Measurements from ENCODE around the gene GALNT14. TPM values are rescaled to one million over a fixed set of nuclear protein-coding genes. Genes with fewer than 3 reads are reported as not detected.

The GALNT14 gene
- polyA plus RNA-seq, 2 donors, result 17.2 to 23.5 TPM

DNA sequence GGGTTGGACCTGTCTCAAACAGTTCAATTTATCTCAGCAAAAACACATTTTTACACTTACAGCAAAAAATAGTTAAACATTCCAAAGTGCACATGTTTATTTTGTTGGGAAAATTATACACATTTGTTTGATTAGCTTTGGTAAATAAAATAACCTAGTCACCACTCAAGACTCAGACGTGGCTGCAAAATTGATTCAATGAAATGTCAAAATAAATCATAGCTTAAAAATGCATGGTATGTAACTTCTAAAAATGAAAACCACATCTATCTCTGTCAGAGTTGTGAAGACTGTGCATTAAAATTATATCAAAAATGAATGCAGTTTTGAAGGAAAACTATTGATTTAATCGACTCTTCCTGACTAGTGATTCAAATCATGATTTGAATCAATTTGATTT, 56.7 kb downstream of the GALNT14 start:
- no peak overlapping the region for H3K4me3 ChIP-seq (ENCODE audit: low read depth in 1 of 2, low read length in 2 of 2)
- no peak overlapping the region for H3K27ac ChIP-seq (ENCODE audit: low read depth in 2 of 2, low read length in 1 of 2)
- H3K4me1 ChIP-seq (ENCODE audit: control insufficient read depth in 2 of 2, insufficient read depth in 2 of 2, low read length in 1 of 2), result no peaks in the 10 kb centered on the region
- peaks cover 0 to 2% of the 10 kb centered on the region in 2 donors for H3K36me3 ChIP-seq (ENCODE audit: control insufficient read depth in 2 of 2, insufficient read depth in 2 of 2, low read length in 1 of 2)
- no peaks in the 10 kb centered on the region for H3K9me3 ChIP-seq (ENCODE audit: control insufficient read depth in 2 of 2, insufficient read depth in 1 of 2, low read depth in 1 of 2, low read length in 1 of 2)
- 43 to 48% methylated on average over 2 of the region's 2 CpGs for WGBS, 2 donors
- H3K27me3 ChIP-seq (ENCODE audit: control insufficient read depth in 1 of 2, insufficient read depth in 2 of 2, low read length in 2 of 2), result no peaks in the 10 kb centered on the region

- no peaks in the 10 kb centered on the region for H3K9me3 ChIP-seq (ENCODE audit: control insufficient read depth in 2 of 2, insufficient read depth in 1 of 2, low read depth in 1 of 2, low read length in 1 of 2)
- H3K4me3 ChIP-seq (ENCODE audit: low read depth in 1 of 2, low read length in 2 of 2), result no peak overlapping the region
- H3K4me1 ChIP-seq (ENCODE audit: control insufficient read depth in 2 of 2, insufficient read depth in 2 of 2, low read length in 1 of 2), result no peaks in the 10 kb centered on the region
- no peaks in the 10 kb centered on the region for H3K27me3 ChIP-seq (ENCODE audit: control insufficient read depth in 1 of 2, insufficient read depth in 2 of 2, low read length in 2 of 2)
- peaks cover 0 to 2% of the 10 kb centered on the region in 2 donors for H3K36me3 ChIP-seq (ENCODE audit: control insufficient read depth in 2 of 2, insufficient read depth in 2 of 2, low read length in 1 of 2)
- no peak overlapping the region for H3K27ac ChIP-seq (ENCODE audit: low read depth in 2 of 2, low read length in 1 of 2)
- WGBS, 2 donors, result 77 to 88% methylated on average over 1 of the region's 1 CpG
Measured at GRCh38 chr2:31080361-31080760, 57.9 kb downstream of the GALNT14 start.

GRCh38 chr2:31079665-31080064, 58.6 kb downstream of the GALNT14 start:
- Histone ChIP-seq H3K36me3 (ENCODE audit: control insufficient read depth in 2 of 2, insufficient read depth in 2 of 2, low read length in 1 of 2) (peaks cover 0 to 2% of the 10 kb centered on the region in 2 donors), H3K4me3 (ENCODE audit: low read depth in 1 of 2, low read length in 2 of 2) (no peak overlapping the region), H3K27ac (ENCODE audit: low read depth in 2 of 2, low read length in 1 of 2) (no peak overlapping the region), H3K27me3 (ENCODE audit: control insufficient read depth in 1 of 2, insufficient read depth in 2 of 2, low read length in 2 of 2) (no peaks in the 10 kb centered on the region), H3K9me3 (ENCODE audit: control insufficient read depth in 2 of 2, insufficient read depth in 1 of 2, low read depth in 1 of 2, low read length in 1 of 2) (no peaks in the 10 kb centered on the region), H3K4me1 (ENCODE audit: control insufficient read depth in 2 of 2, insufficient read depth in 2 of 2, low read length in 1 of 2) (no peaks in the 10 kb centered on the region)
- 72 to 80% methylated on average over 5 of the region's 5 CpGs for whole genome bisulfite sequencing, 2 donors

DNA sequence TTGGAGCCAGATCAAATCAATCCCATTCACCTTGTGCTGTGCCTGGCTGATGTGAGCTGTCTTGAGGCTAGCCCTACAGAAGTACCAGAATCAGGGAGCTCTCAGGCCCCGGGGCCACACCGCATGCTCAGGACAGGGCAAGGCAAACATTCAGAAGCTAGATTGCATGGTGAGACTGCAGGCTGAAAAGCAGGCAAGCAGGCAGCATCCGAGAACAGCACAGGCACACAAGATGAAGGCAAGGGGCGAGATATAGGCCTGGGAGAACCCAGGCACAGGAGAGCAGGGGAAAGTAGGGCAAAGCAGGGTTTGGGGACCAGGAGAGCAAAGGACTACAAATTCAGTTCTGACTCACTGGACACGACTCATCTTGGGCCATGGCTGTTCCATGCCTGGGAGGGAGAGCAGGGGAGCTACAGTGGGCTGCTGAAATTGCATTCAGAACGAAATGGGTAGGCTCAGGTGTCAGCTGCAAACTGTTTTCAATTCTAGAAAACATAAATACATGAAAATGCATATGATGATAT, 59.6 kb downstream of the GALNT14 start:
- H3K4me1 ChIP-seq (ENCODE audit: control insufficient read depth in 2 of 2, insufficient read depth in 2 of 2, low read length in 1 of 2), result no peaks in the 10 kb centered on the region
- 70 to 83% methylated on average over 6 of the region's 6 CpGs for WGBS, 2 donors
- H3K27ac ChIP-seq (ENCODE audit: low read depth in 2 of 2, low read length in 1 of 2), result no peak overlapping the region
- no peaks in the 10 kb centered on the region for H3K27me3 ChIP-seq (ENCODE audit: control insufficient read depth in 1 of 2, insufficient read depth in 2 of 2, low read length in 2 of 2)
- H3K9me3 ChIP-seq (ENCODE audit: control insufficient read depth in 2 of 2, insufficient read depth in 1 of 2, low read depth in 1 of 2, low read length in 1 of 2), result no peaks in the 10 kb centered on the region
- H3K4me3 ChIP-seq (ENCODE audit: low read depth in 1 of 2, low read length in 2 of 2), result no peak overlapping the region
- H3K36me3 ChIP-seq (ENCODE audit: control insufficient read depth in 2 of 2, insufficient read depth in 2 of 2, low read length in 1 of 2), result peaks cover 0 to 2% of the 10 kb centered on the region in 2 donors

DNA sequence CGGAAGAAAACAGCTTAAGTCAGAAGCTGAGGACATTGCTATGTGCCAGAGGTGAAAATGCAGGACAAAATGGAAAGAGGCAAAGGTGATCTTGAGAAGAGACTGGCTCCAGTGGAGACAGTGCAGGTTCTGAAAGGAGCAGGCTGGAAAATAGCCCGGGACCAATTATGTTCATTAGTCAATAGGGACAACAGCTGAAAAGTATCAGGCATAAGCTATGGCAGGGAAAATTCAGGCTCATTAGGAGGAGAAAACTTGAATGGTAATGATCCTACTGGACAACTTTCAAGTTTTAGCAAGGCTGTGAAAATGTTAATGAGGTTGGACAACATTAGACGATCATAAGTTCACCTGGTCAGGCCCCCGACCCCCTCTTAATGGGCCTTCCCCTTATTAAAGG, 60.2 kb downstream of the GALNT14 start:
- H3K27me3 ChIP-seq (ENCODE audit: control insufficient read depth in 1 of 2, insufficient read depth in 2 of 2, low read length in 2 of 2), result peaks cover 0 to 2% of the 10 kb centered on the region in 2 donors
- no peak overlapping the region for H3K27ac ChIP-seq (ENCODE audit: low read depth in 2 of 2, low read length in 1 of 2)
- no peaks in the 10 kb centered on the region for H3K4me1 ChIP-seq (ENCODE audit: control insufficient read depth in 2 of 2, insufficient read depth in 2 of 2, low read length in 1 of 2)
- H3K9me3 ChIP-seq (ENCODE audit: control insufficient read depth in 2 of 2, insufficient read depth in 1 of 2, low read depth in 1 of 2, low read length in 1 of 2), result no peaks in the 10 kb centered on the region
- no peak overlapping the region for H3K4me3 ChIP-seq (ENCODE audit: low read depth in 1 of 2, low read length in 2 of 2)
- WGBS, 2 donors, result 74 to 76% methylated on average over 4 of the region's 4 CpGs
- peaks cover 0 to 1% of the 10 kb centered on the region in 2 donors for H3K36me3 ChIP-seq (ENCODE audit: control insufficient read depth in 2 of 2, insufficient read depth in 2 of 2, low read length in 1 of 2)

DNA sequence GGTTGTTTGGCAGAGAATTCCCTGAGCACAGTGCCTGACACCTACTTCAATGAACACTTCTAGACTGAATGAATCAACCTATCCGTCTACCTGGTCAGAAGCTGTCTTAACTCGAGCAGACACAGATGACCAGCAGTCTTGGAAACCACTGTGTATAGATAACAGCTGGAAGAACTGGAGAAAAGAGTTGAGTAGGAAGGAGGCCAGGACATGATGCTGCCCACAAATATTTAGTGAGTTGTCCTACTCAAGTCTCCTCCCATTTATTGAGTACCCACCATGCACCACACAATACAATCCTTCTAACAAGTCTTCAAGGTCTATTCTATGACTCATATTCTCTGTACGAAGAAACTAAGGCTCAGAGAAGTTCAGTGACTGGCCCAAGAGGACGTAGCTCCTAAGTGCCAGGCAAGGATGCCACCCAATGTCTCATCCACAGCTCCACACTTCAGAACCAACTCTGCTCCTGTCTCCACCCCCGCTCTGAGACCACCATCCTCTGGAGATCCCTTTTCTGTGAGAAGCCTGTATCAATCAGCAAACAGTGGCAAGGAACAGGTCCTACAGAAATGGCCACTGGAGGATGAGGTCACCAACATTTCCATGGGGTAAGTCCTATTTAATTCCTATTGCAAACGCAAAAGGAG, 62.2 kb downstream of the GALNT14 start:
- H3K9me3 ChIP-seq (ENCODE audit: control insufficient read depth in 2 of 2, insufficient read depth in 1 of 2, low read depth in 1 of 2, low read length in 1 of 2), result no peaks in the 10 kb centered on the region
- no peak overlapping the region for H3K4me3 ChIP-seq (ENCODE audit: low read depth in 1 of 2, low read length in 2 of 2)
- H3K4me1 ChIP-seq (ENCODE audit: control insufficient read depth in 2 of 2, insufficient read depth in 2 of 2, low read length in 1 of 2), result no peaks in the 10 kb centered on the region
- no peaks in the 10 kb centered on the region for H3K36me3 ChIP-seq (ENCODE audit: control insufficient read depth in 2 of 2, insufficient read depth in 2 of 2, low read length in 1 of 2)
- H3K27ac ChIP-seq (ENCODE audit: low read depth in 2 of 2, low read length in 1 of 2), result no peak overlapping the region
- WGBS, 2 donors, result 77 to 79% methylated on average over 6 of the region's 6 CpGs
- peaks cover 0 to 4% of the 10 kb centered on the region in 2 donors for H3K27me3 ChIP-seq (ENCODE audit: control insufficient read depth in 1 of 2, insufficient read depth in 2 of 2, low read length in 2 of 2)

- Histone ChIP-seq H3K27ac (ENCODE audit: low read depth in 2 of 2, low read length in 1 of 2) (no peak overlapping the region), H3K9me3 (ENCODE audit: control insufficient read depth in 2 of 2, insufficient read depth in 1 of 2, low read depth in 1 of 2, low read length in 1 of 2) (no peaks in the 10 kb centered on the region), H3K27me3 (ENCODE audit: control insufficient read depth in 1 of 2, insufficient read depth in 2 of 2, low read length in 2 of 2) (peaks cover 0 to 4% of the 10 kb centered on the region in 2 donors), H3K4me3 (ENCODE audit: low read depth in 1 of 2, low read length in 2 of 2) (no peak overlapping the region), H3K4me1 (ENCODE audit: control insufficient read depth in 2 of 2, insufficient read depth in 2 of 2, low read length in 1 of 2) (no peaks in the 10 kb centered on the region), H3K36me3 (ENCODE audit: control insufficient read depth in 2 of 2, insufficient read depth in 2 of 2, low read length in 1 of 2) (no peaks in the 10 kb centered on the region)
- WGBS, 2 donors, result 57 to 61% methylated on average over 7 of the region's 7 CpGs
Measured at GRCh38 chr2:31075431-31075830, 62.8 kb downstream of the GALNT14 start.

DNA sequence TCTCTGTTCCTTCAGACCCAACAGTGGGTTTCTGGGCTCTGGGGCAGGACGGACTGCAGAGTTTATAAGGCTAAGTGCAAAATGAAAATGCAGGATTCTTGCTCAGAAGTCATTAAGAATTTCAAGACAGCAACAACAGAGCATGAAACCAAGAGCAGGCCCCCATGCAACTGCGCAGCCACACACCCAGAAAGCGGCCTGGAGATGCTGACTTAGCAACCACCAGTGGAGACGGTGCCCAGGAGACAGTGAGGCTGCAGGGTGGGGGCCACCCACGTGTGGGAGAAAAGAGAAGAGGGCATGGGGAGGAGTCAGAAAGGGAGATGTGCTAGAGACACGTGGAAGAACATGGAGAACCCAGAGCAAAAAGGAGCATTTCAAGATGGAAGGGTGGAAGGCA, 66.5 kb downstream of the GALNT14 start:
- Histone ChIP-seq H3K4me1 (ENCODE audit: control insufficient read depth in 2 of 2, insufficient read depth in 2 of 2, low read length in 1 of 2) (no peaks in the 10 kb centered on the region), H3K4me3 (ENCODE audit: low read depth in 1 of 2, low read length in 2 of 2) (no peak overlapping the region), H3K27me3 (ENCODE audit: control insufficient read depth in 1 of 2, insufficient read depth in 2 of 2, low read length in 2 of 2) (peaks cover 0 to 4% of the 10 kb centered on the region in 2 donors), H3K27ac (ENCODE audit: low read depth in 2 of 2, low read length in 1 of 2) (no peak overlapping the region), H3K9me3 (ENCODE audit: control insufficient read depth in 2 of 2, insufficient read depth in 1 of 2, low read depth in 1 of 2, low read length in 1 of 2) (no peaks in the 10 kb centered on the region), H3K36me3 (ENCODE audit: control insufficient read depth in 2 of 2, insufficient read depth in 2 of 2, low read length in 1 of 2) (peaks cover 0 to 3% of the 10 kb centered on the region in 2 donors)
- WGBS, 2 donors, result 79% methylated on average over 6 of the region's 6 CpGs

DNA sequence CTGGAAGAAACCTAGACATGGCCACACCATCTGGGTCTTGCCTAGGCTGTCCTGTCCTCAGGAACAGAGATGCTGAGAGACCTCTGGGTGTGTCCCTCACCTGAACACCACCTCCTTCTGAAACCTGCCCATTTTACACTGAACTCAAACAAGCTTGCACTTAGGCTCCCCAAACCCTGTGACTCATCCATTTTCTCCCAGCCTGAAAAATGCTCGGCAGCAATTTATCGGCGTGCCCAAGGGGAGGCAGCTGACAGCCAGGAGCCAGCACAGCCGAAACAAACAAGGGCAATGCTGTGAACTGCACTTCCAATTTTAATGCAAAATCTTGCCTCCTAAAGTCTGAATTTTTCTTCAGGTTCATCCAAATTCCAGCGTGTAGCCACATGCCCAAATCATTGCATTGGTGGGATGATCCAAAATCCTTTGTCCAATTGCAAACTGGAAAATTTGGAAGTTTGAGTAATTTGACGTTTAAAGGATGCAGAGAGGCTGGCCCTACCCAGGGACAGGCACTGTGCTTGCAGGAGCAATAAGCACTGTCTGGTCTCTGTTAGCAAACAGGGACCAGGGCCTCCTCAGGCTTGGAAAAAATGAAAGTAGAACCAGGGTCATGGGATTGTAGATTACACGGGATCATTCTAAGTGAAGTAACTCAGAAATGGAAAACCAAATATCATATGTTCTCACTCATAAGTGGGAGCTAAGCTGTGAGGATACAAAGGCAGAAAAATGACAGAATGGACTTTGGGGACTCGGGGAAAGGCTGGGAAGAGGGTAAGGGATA, 67.7 kb downstream of the GALNT14 start:
- 55 to 60% methylated on average over 8 of the region's 8 CpGs for WGBS, 2 donors

More for the DNA sequence above, 67.7 kb downstream of the GALNT14 start:
- Histone ChIP-seq H3K27ac (ENCODE audit: low read depth in 2 of 2, low read length in 1 of 2) (no peak overlapping the region), H3K27me3 (ENCODE audit: control insufficient read depth in 1 of 2, insufficient read depth in 2 of 2, low read length in 2 of 2) (peaks cover 0 to 4% of the 10 kb centered on the region in 2 donors), H3K4me3 (ENCODE audit: low read depth in 1 of 2, low read length in 2 of 2) (no peak overlapping the region), H3K4me1 (ENCODE audit: control insufficient read depth in 2 of 2, insufficient read depth in 2 of 2, low read length in 1 of 2) (no peaks in the 10 kb centered on the region), H3K9me3 (ENCODE audit: control insufficient read depth in 2 of 2, insufficient read depth in 1 of 2, low read depth in 1 of 2, low read length in 1 of 2) (no peaks in the 10 kb centered on the region), H3K36me3 (ENCODE audit: control insufficient read depth in 2 of 2, insufficient read depth in 2 of 2, low read length in 1 of 2) (peaks cover 0 to 3% of the 10 kb centered on the region in 2 donors)
